ENCODE data around the gene MTTP. TPM values are rescaled to one million over a fixed set of nuclear protein-coding genes. Genes with fewer than 3 reads are reported as not detected.

MTTP gene
- total RNA-seq, 2 donors from 2014 or later: not detected

GRCh38 chr4:99645638-99646037, 71.0 kb downstream of the MTTP start:
- H3K27ac ChIP-seq: no peak overlapping the region
- no peaks in the 10 kb centered on the region for H3K27me3 ChIP-seq (replicated peaks; ENCODE audit: insufficient read depth)
- TF ChIP-seq CTCF (IDR thresholded peaks at IDR 0.05): no peak
- no peak overlapping the region for H3K4me3 ChIP-seq
- ATAC-seq (ENCODE audit: insufficient number of reproducible peaks, low FRiP score, low read depth) (no peak), DNase-seq (ENCODE audit: low spot score) (no peak)
- H3K9me3 ChIP-seq: no peaks in the 10 kb centered on the region
- peaks cover 7 to 8% of the 10 kb centered on the region in 2 donors for H3K4me1 ChIP-seq (ENCODE audit: control insufficient read depth in 1 of 2, low read depth in 2 of 2)
- H3K36me3 ChIP-seq: no peaks in the 10 kb centered on the region

- H3K9me3 ChIP-seq: no peaks in the 10 kb centered on the region
- H3K4me3 ChIP-seq: no peak overlapping the region
- no peak overlapping the region for H3K27ac ChIP-seq
- TF ChIP-seq CTCF (IDR thresholded peaks at IDR 0.05): no peak
- no peaks in the 10 kb centered on the region for H3K36me3 ChIP-seq
- H3K4me1 ChIP-seq (ENCODE audit: control insufficient read depth in 1 of 2, low read depth in 2 of 2): peaks cover 7 to 8% of the 10 kb centered on the region in 2 donors
- DNase-seq (ENCODE audit: low spot score) (no peak), ATAC-seq (ENCODE audit: insufficient number of reproducible peaks, low FRiP score, low read depth) (no peak)
- H3K27me3 ChIP-seq (replicated peaks; ENCODE audit: insufficient read depth): no peaks in the 10 kb centered on the region
These were observed 72.4 kb downstream of the MTTP start for GRCh38 chr4:99647071-99647470.

GRCh38 chr4:99648321-99648720, 73.7 kb downstream of the MTTP start:
- no peak for ATAC-seq (ENCODE audit: insufficient number of reproducible peaks, low FRiP score, low read depth)
- Histone ChIP-seq H3K27ac (no peak overlapping the region), H3K4me3 (no peak overlapping the region), H3K4me1 (ENCODE audit: control insufficient read depth in 1 of 2, low read depth in 2 of 2) (peaks cover 1% of the 10 kb centered on the region in 2 donors), H3K27me3 (replicated peaks; ENCODE audit: insufficient read depth) (no peaks in the 10 kb centered on the region), H3K9me3 (no peaks in the 10 kb centered on the region), H3K36me3 (no peaks in the 10 kb centered on the region)
- TF ChIP-seq CTCF (IDR thresholded peaks at IDR 0.05): no peak
- no peak for DNase-seq (ENCODE audit: low spot score)

GRCh38 chr4:99649208-99649607, 74.6 kb downstream of the MTTP start:
- Histone ChIP-seq H3K4me1 (ENCODE audit: control insufficient read depth in 1 of 2, low read depth in 2 of 2) (peaks cover 0 to under 1% of the 10 kb centered on the region in 2 donors), H3K27me3 (replicated peaks; ENCODE audit: insufficient read depth) (no peaks in the 10 kb centered on the region), H3K36me3 (no peaks in the 10 kb centered on the region), H3K27ac (no peak overlapping the region), H3K4me3 (no peak overlapping the region), H3K9me3 (no peaks in the 10 kb centered on the region)
- DNase-seq (ENCODE audit: low spot score) (no peak), ATAC-seq (ENCODE audit: insufficient number of reproducible peaks, low FRiP score, low read depth) (no peak)
- no peak for TF ChIP-seq CTCF (IDR thresholded peaks at IDR 0.05)

GRCh38 chr4:99649778-99650177, 75.2 kb downstream of the MTTP start:
- H3K9me3 ChIP-seq: no peaks in the 10 kb centered on the region
- ATAC-seq (ENCODE audit: insufficient number of reproducible peaks, low FRiP score, low read depth) (no peak), DNase-seq (ENCODE audit: low spot score) (no peak)
- peaks cover 0 to 6% of the 10 kb centered on the region in 2 donors for H3K4me1 ChIP-seq (ENCODE audit: control insufficient read depth in 1 of 2, low read depth in 2 of 2)
- no peak overlapping the region for H3K4me3 ChIP-seq
- TF ChIP-seq CTCF (IDR thresholded peaks at IDR 0.05): no peak
- H3K27ac ChIP-seq: no peak overlapping the region
- H3K27me3 ChIP-seq (replicated peaks; ENCODE audit: insufficient read depth): no peaks in the 10 kb centered on the region
- no peaks in the 10 kb centered on the region for H3K36me3 ChIP-seq
